Measurements from ENCODE around the gene IGSF3.

- no peak for TF ChIP-seq CTCF (IDR thresholded peaks at IDR 0.05)
- TF ChIP-seq POLR2A (IDR thresholded peaks at IDR 0.05) = no peak
Measured at GRCh38 chr1:116572771-116573430, 94.6 kb downstream of the IGSF3 start.
